SK-N-MC (cell line): ENCODE results near the gene TSR2.
A peak's percentile ranks its signal among the peaks of the same experiment; 100 is the strongest.

Experiments
- DNase-seq: peaks from one replicate; pipeline ENCODE4 v3.0.0-alpha.2; 2011; ENCODE audit warnings: low read depth, low spot score
- H3K27ac ChIP-seq: fragments of 200-600 bp; sonication (generic); 2 replicates; pipeline ENCODE4 v1.5.1; 2016; ENCODE audit warnings: mixed run types
- H3K36me3 ChIP-seq: fragments of 200-600 bp; sonication (generic); 2 replicates; pipeline ENCODE4 v1.6.1; 2017; ENCODE audit warnings: antibody characterized with exemption, low read length, mixed read lengths; ENCODE audit not compliant: insufficient read depth
- H3K4me3 ChIP-seq: fragments of 200-600 bp; sonication (generic); 2 replicates; pipeline ENCODE4 v1.5.1; 2016
- H3K9ac ChIP-seq: fragments of 200-600 bp; sonication (generic); 2 replicates; pipeline ENCODE4 v1.8.0; 2017; ENCODE audit warnings: mixed run types, mixed read lengths; ENCODE audit not compliant: insufficient read length
- H3K9me3 ChIP-seq: fragments of 200-600 bp; sonication (generic); 2 replicates; pipeline ENCODE4 v1.6.1; 2017; ENCODE audit warnings: low read depth, mild to moderate bottlenecking, antibody characterized with exemption, low read length, moderate library complexity, mixed read lengths
- EZH2 ChIP-seq: fragments of 200-600 bp; sonication (generic); IDR thresholded peaks from one replicate; pipeline ENCODE4 v1.6.1; 2017; ENCODE audit warnings: antibody characterized with exemption
- FOXP2 ChIP-seq: optimal IDR thresholded peaks from 2 replicates; pipeline ENCODE3; 2011; ENCODE audit warnings: mild to moderate bottlenecking, moderate library complexity; ENCODE audit not compliant: insufficient read depth; ENCODE audit errors: extremely low read length, control extremely low read depth
- POLR2AphosphoS5 ChIP-seq: IDR thresholded peaks from 2 replicates; pipeline ENCODE4 v1.6.1; 2012; ENCODE audit warnings: mild to moderate bottlenecking, low read depth, low read length, borderline replicate concordance

Gene TSR2

DNA sequence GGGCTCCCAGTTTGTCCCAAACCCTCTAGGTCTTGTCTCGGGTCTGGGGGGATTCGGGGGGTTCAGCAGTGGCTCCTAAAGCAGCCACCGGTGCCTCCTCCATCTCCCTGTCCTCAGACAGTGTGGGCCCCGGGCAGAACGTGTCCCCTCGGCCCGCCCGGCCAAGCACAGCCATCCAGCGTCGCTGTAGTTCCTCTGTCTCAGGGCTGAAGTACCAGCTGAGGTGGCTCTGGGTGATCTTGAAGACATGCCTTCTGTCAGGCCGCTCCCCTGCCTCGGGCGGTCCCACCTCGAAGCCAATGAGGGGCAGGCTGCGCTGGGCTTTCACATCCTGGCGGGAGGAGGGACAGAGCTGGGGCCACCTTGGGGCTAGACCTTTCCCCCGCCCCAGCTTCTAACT, 5.9 kb downstream of the TSR2 start:
- Histone ChIP-seq H3K27ac (no peak overlapping the region), H3K9ac (no peak overlapping the region), H3K36me3 (peaks cover 6% of the 10 kb centered on the region), H3K9me3 (no peaks in the 10 kb centered on the region), H3K4me3 (no peak overlapping the region)
- no peak for DNase-seq
- no peak for TF ChIP-seq FOXP2
- TF ChIP-seq EZH2, result no peak
- no peak; the same call in 1 of the 2 replicates for TF ChIP-seq POLR2AphosphoS5

- DNase-seq, result no peak
- Histone ChIP-seq H3K9ac (no peak overlapping the region), H3K9me3 (no peaks in the 10 kb centered on the region), H3K27ac (no peak overlapping the region), H3K36me3 (peaks cover 6% of the 10 kb centered on the region), H3K4me3 (no peak overlapping the region)
- TF ChIP-seq FOXP2 (no peak), EZH2 (no peak), POLR2AphosphoS5 (no peak)
These were observed 7.3 kb downstream of the TSR2 start for GRCh38 chrX:54447461-54447860.

DNA sequence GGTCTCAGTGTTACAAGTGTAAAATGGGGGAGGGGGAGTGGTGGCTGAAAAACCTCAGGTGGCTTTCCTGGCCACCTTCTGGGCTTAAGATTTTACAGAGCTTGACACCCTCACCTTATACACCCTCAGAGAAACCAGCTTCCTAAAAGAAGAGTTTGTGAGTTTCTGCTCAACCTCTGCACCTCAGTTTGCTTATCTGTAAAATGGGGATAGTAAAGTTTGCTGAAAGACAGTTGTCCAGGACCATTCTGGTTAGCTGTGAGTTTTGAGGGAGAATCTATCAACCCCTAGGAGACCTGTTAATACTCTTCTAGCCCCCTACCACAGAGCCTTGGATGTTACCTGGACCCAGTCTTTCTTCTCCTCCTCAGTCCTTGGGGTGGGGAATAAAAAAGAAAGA, 9.7 kb downstream of the TSR2 start:
- no peak for DNase-seq
- no peak overlapping the region for H3K9ac ChIP-seq
- no peaks in the 10 kb centered on the region for H3K9me3 ChIP-seq
- peaks cover 2% of the 10 kb centered on the region for H3K36me3 ChIP-seq
- no peak for TF ChIP-seq POLR2AphosphoS5
- TF ChIP-seq FOXP2, result no peak
- no peak for TF ChIP-seq EZH2
- H3K4me3 ChIP-seq, result no peak overlapping the region
- H3K27ac ChIP-seq, result no peak overlapping the region

DNA sequence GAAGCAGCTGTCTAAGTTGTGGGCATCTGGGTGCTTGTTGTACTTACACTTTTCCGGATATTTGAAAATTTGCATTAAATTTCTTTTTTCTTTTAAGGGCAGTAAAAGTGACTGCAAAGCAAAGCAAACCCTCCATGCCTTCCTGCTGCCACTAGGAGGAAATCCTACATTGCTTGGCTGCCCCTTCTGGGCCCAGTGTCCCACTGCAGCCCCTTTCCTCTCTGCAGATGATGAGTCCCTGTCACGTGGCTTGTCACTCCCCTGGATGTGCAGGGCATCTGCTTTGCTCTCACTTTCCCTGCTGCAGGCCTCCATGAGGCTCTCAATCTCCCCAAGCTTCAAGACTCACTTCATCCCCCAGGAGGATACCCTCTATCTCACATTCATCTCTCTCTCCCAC, 12.7 kb downstream of the TSR2 start:
- DNase-seq, result no peak
- TF ChIP-seq FOXP2, result no peak
- no peak for TF ChIP-seq POLR2AphosphoS5
- TF ChIP-seq EZH2, result no peak

GRCh38 chrX:54470054-54470760, 30.0 kb downstream of the TSR2 start:
- no peaks in the 10 kb centered on the region; the same call in 1 of the 2 replicates for H3K36me3 ChIP-seq
- H3K9me3 ChIP-seq, result no peaks in the 10 kb centered on the region
- no peak for DNase-seq
- no peak overlapping the region for H3K9ac ChIP-seq
- no peak overlapping the region for H3K27ac ChIP-seq
- TF ChIP-seq FOXP2 (no peak), POLR2AphosphoS5 (no peak), EZH2 (no peak)
- no peak overlapping the region for H3K4me3 ChIP-seq

More for the DNA sequence above, 12.7 kb downstream of the TSR2 start:
- H3K27ac ChIP-seq, result no peak overlapping the region
- no peak overlapping the region for H3K9ac ChIP-seq
- H3K36me3 ChIP-seq, result no peaks in the 10 kb centered on the region; the same call in 1 of the 2 replicates
- no peaks in the 10 kb centered on the region for H3K9me3 ChIP-seq
- no peak overlapping the region for H3K4me3 ChIP-seq

DNA sequence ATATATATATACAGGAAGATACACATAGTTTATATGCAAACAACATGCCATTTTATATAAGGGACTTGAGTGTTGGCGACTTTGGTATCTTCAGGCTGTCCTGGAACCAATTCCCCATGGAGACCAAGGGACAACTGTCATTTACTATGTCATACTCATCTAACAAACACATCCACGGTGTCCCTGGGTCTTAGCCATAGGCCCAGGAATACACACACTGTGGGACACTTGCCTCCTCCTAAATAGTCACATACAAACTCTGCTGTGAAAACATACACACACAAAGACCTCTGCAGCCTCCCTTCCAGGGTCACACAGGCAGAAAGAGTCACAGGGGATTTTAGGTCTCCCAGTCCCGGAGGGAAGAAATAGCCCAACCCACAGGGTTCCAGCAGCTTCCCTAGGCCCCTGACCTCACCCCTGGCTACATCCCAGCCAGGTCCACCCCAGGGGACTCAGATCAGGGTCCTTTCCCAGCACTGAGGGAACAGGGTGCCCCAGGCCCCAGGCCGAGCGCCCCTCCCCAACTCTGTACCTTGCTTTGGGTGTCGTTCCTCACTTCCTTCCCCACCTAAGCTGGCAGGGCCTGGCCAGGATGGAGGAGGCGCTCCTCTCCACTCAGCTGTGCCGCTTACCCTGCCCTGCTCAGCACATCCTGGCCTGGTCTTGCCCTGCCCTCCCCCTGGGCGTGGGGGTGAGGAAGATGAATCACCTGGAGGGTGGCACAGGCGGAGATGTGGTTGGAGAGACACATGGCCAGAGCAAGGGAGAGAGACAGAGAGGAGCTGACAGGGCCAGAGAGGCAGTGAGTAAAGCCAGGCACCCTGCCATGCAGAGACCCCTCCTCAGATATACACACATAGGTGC, 34.0 kb downstream of the TSR2 start:
- Histone ChIP-seq H3K9me3 (no peaks in the 10 kb centered on the region), H3K27ac (no peak overlapping the region), H3K36me3 (no peaks in the 10 kb centered on the region), H3K9ac (no peak overlapping the region), H3K4me3 (no peak overlapping the region)
- DNase-seq, result no peak
- TF ChIP-seq EZH2, result no peak
- TF ChIP-seq POLR2AphosphoS5, result no peak
- TF ChIP-seq FOXP2, result no peak

GRCh38 chrX:54479136-54480111, 39.2 kb downstream of the TSR2 start:
- no peaks in the 10 kb centered on the region for H3K9me3 ChIP-seq
- no peak overlapping the region for H3K4me3 ChIP-seq
- H3K9ac ChIP-seq, result no peak overlapping the region
- TF ChIP-seq FOXP2 (no peak), EZH2 (no peak), POLR2AphosphoS5 (no peak)
- no peaks in the 10 kb centered on the region for H3K36me3 ChIP-seq
- no peak for DNase-seq
- H3K27ac ChIP-seq, result peak overlapping the region; percentile 47
